Measurements from ENCODE around the gene ARL3.

GRCh38 chr10:102678842-102679289 lies 35.3 kb downstream of the ARL3 start:
- TF ChIP-seq CTCF (IDR thresholded peaks at IDR 0.05; ENCODE audit: borderline replicate concordance, extremely low read depth, low read length, poor library complexity, severe bottlenecking) (peak; percentile 27), EZH2 (IDR thresholded peaks at IDR 0.05; ENCODE audit: borderline replicate concordance, low read depth, low read length, severe bottlenecking) (no peak)

All from DND-41 (cell line).